IMR-90 (cell line): ENCODE data around the gene PHF21A. TPM values are rescaled to one million over a fixed set of nuclear protein-coding genes. Genes with fewer than 3 reads are reported as not detected.

ENCODE experiments used
- ATAC-seq: fragments of 200-7000 bp; cut with Tn5 transposase; 2 replicates; pipeline ENCODE4 v1.9.1; 2020; ENCODE audit warnings: low read depth, mild to moderate bottlenecking, moderate library complexity
- BruUV-seq: library from RNA; stranded (reverse); fragments of 400-500 nt; replicated peaks from 2 replicates; lab custom pipeline; 2021; lab: Mats Ljungman, UMichigan
- CTCF ChIA-PET: fragments of 300-600 bp; formaldehyde crosslinking; extraction: SDS; loops from one replicate; lab custom pipeline; 2021; ENCODE audit warnings: antibody characterized with exemption; lab: Yijun Ruan, JAX
- POLR2A ChIA-PET: fragments of 300-600 bp; sonication (Branson Sonifier 250); formaldehyde crosslinking; loops from one replicate; lab custom pipeline; 2022; ENCODE audit warnings: antibody characterized with exemption; ENCODE audit not compliant: unreplicated experiment; lab: Charles Lee
- DNase-seq: peaks from one replicate; pipeline ENCODE4 v3.0.0; 2013
- H2AFZ ChIP-seq: replicated peaks from 2 replicates; pipeline ENCODE3; 2013; ENCODE audit warnings: low read length, mild to moderate bottlenecking; ENCODE audit not compliant: poor library complexity
- H2AK5ac ChIP-seq: 2 replicates; pipeline ENCODE4 v1.6.1; 2013; ENCODE audit warnings: low read depth, low read length, inconsistent platforms
- H2AK9ac ChIP-seq: replicated peaks from 2 replicates; pipeline ENCODE3; 2013; ENCODE audit warnings: mild to moderate bottlenecking, low read depth, low read length, moderate library complexity; ENCODE audit not compliant: poor library complexity
- H2BK120ac ChIP-seq: 2 replicates; pipeline ENCODE4 v1.6.1; 2013; ENCODE audit warnings: low read depth, low read length, inconsistent platforms
- H2BK15ac ChIP-seq: 3 replicates; pipeline ENCODE4 v1.6.1; 2013; ENCODE audit warnings: low read depth, low read length, inconsistent platforms
- H2BK20ac ChIP-seq: 2 replicates; pipeline ENCODE4 v1.6.1; 2013; ENCODE audit warnings: low read depth, mild to moderate bottlenecking, inconsistent platforms, low read length, moderate library complexity
- H2BK5ac ChIP-seq: 2 replicates; pipeline ENCODE4 v1.6.1; 2013; ENCODE audit warnings: mild to moderate bottlenecking, low read depth, low read length, inconsistent platforms; ENCODE audit not compliant: poor library complexity, severe bottlenecking
- H3K14ac ChIP-seq: replicated peaks from 2 replicates; pipeline ENCODE4 v1.6.1; 2013; ENCODE audit warnings: low read depth, low read length, inconsistent platforms
- H3K18ac ChIP-seq: 2 replicates; pipeline ENCODE4 v1.6.1; 2013; ENCODE audit warnings: low read depth, low read length, control low read depth
- H3K23ac ChIP-seq: 2 replicates; pipeline ENCODE4 v1.6.1; 2013; ENCODE audit warnings: low read depth, low read length, inconsistent platforms
- H3K27ac ChIP-seq: 2 replicates; pipeline ENCODE4 v1.5.1; 2013; ENCODE audit warnings: mild to moderate bottlenecking, control low read depth, low read length; ENCODE audit not compliant: insufficient read depth
- H3K27me3 ChIP-seq: 2 replicates; pipeline ENCODE4 v1.6.1; 2013; ENCODE audit warnings: low read length; ENCODE audit not compliant: control insufficient read depth, insufficient read depth
- H3K36me3 ChIP-seq: 2 replicates; pipeline ENCODE4 v1.6.1; 2013; ENCODE audit warnings: low read length, mixed read lengths; ENCODE audit not compliant: control insufficient read depth, insufficient read depth
- H3K4ac ChIP-seq: 2 replicates; pipeline ENCODE4 v1.6.1; 2013; ENCODE audit warnings: low read depth, low read length, inconsistent platforms
- H3K4me1 ChIP-seq: 2 replicates; pipeline ENCODE4 v1.6.1; 2013; ENCODE audit warnings: low read length, mixed read lengths; ENCODE audit not compliant: control insufficient read depth, insufficient read depth
- H3K4me2 ChIP-seq: 2 replicates; pipeline ENCODE4 v1.6.1; 2013; ENCODE audit warnings: low read depth, mild to moderate bottlenecking, control low read depth, low read length, moderate library complexity
- H3K4me3 ChIP-seq: 2 replicates; pipeline ENCODE4 v1.5.1; 2013; ENCODE audit warnings: low read depth, mild to moderate bottlenecking, control low read depth, low read length, moderate library complexity; ENCODE audit not compliant: insufficient read depth
- H3K56ac ChIP-seq: 2 replicates; pipeline ENCODE4 v1.6.1; 2013; ENCODE audit warnings: low read length, inconsistent platforms; ENCODE audit not compliant: insufficient read depth; ENCODE audit errors: extremely low read depth
- H3K79me1 ChIP-seq, 2 experiments: 2 replicates each; pipeline ENCODE4 v1.6.1; 2013; ENCODE audit warnings: low read length in 2 of 2, inconsistent platforms in 1 of 2, low read depth in 1 of 2
- H3K9ac ChIP-seq: 2 replicates; pipeline ENCODE4 v1.6.1; 2013; ENCODE audit warnings: low read depth, low read length, control low read depth
- H3K9me1 ChIP-seq: 2 replicates; pipeline ENCODE4 v1.6.1; 2013; ENCODE audit warnings: low read length, inconsistent platforms; ENCODE audit not compliant: insufficient read depth
- H3K9me3 ChIP-seq: 2 replicates; pipeline ENCODE4 v1.6.1; 2013; ENCODE audit warnings: low read length; ENCODE audit not compliant: control insufficient read depth, insufficient read depth
- H4K20me1 ChIP-seq: 2 replicates; pipeline ENCODE4 v1.6.1; 2013; ENCODE audit warnings: low read length, inconsistent platforms; ENCODE audit not compliant: insufficient read depth
- H4K5ac ChIP-seq: 2 replicates; pipeline ENCODE4 v1.6.1; 2013; ENCODE audit warnings: mild to moderate bottlenecking, low read depth, low read length, control low read depth
- H4K8ac ChIP-seq, 2 experiments: 2 replicates each; pipeline ENCODE4 v1.6.1; 2013; ENCODE audit warnings: low read depth in 2 of 2, low read length in 2 of 2, control low read depth in 1 of 2, inconsistent platforms in 1 of 2
- H4K91ac ChIP-seq: 2 replicates; pipeline ENCODE4 v1.6.1; 2013; ENCODE audit warnings: low read depth, low read length, inconsistent platforms; ENCODE audit not compliant: insufficient read depth
- BHLHE40 ChIP-seq: fragments of 150-350 bp; IDR thresholded peaks from 2 replicates; pipeline ENCODE4 v1.6.1; 2016; ENCODE audit warnings: mild to moderate bottlenecking, low read depth, low read length
- CEBPB ChIP-seq: IDR thresholded peaks from 2 replicates; pipeline ENCODE4 v1.6.1; 2012; ENCODE audit warnings: low read depth, low read length, improper control_type of control experiment
- CHD1 ChIP-seq: IDR thresholded peaks from 2 replicates; pipeline ENCODE4 v1.6.1; 2012; ENCODE audit warnings: low read depth, low read length, improper control_type of control experiment
- CTCF ChIP-seq: conservative IDR thresholded peaks from 2 replicates; pipeline ENCODE4 v1.5.1; 2012; ENCODE audit warnings: mild to moderate bottlenecking, low read depth, low read length, improper control_type of control experiment
- ELK1 ChIP-seq: fragments of 150-350 bp; IDR thresholded peaks from 2 replicates; pipeline ENCODE4 v1.6.1; 2016; ENCODE audit warnings: low read depth, mild to moderate bottlenecking, low read length, moderate library complexity, borderline replicate concordance
- FOS ChIP-seq: fragments of 150-350 bp; IDR thresholded peaks from 2 replicates; pipeline ENCODE4 v1.6.1; 2016; ENCODE audit warnings: low read depth, low read length
- MAFK ChIP-seq: IDR thresholded peaks from 2 replicates; pipeline ENCODE4 v1.6.1; 2012; ENCODE audit warnings: low read depth, low read length, improper control_type of control experiment
- MAZ ChIP-seq: IDR thresholded peaks from 2 replicates; pipeline ENCODE4 v1.6.1; 2012; ENCODE audit warnings: low read depth, mild to moderate bottlenecking, low read length, improper control_type of control experiment, moderate library complexity, borderline replicate concordance
- MXI1 ChIP-seq: IDR thresholded peaks from 2 replicates; pipeline ENCODE4 v1.6.1; 2012; ENCODE audit warnings: low read depth, mild to moderate bottlenecking, low read length, moderate library complexity, borderline replicate concordance
- NFE2L2 ChIP-seq: fragments of 150-350 bp; IDR thresholded peaks from 2 replicates; pipeline ENCODE4 v1.6.1; 2016; ENCODE audit warnings: low read depth, mild to moderate bottlenecking, low read length
- POLR2A ChIP-seq: IDR thresholded peaks from 2 replicates; pipeline ENCODE4 v1.6.1; 2012; ENCODE audit warnings: mild to moderate bottlenecking, low read depth, low read length
- RAD21 ChIP-seq: IDR thresholded peaks from 2 replicates; pipeline ENCODE4 v1.6.1; 2012; ENCODE audit warnings: low read length, improper control_type of control experiment
- RCOR1 ChIP-seq: IDR thresholded peaks from 2 replicates; pipeline ENCODE4 v1.6.1; 2012; ENCODE audit warnings: mild to moderate bottlenecking, low read length, improper control_type of control experiment; ENCODE audit not compliant: insufficient replicate concordance
- RFX5 ChIP-seq: IDR thresholded peaks from 2 replicates; pipeline ENCODE4 v1.8.0; 2012; ENCODE audit warnings: low read depth, mild to moderate bottlenecking, low read length, moderate library complexity
- SMC3 ChIP-seq: fragments of 150-350 bp; IDR thresholded peaks from 2 replicates; pipeline ENCODE4 v1.6.1; 2016; ENCODE audit warnings: low read depth, mild to moderate bottlenecking, antibody characterized with exemption, low read length, moderate library complexity
- USF2 ChIP-seq: fragments of 150-350 bp; IDR thresholded peaks from 2 replicates; pipeline ENCODE4 v1.6.1; 2017; ENCODE audit warnings: mild to moderate bottlenecking, antibody characterized with exemption, low read length, low read depth
- WGBS, 2 experiments: methylation state at CpG; one replicate each; pipeline versions ENCODE4 v1.1.5 to v1.1.7; 2013; ENCODE audit warnings: missing lambda C conversion rate in 2 of 2; ENCODE audit not compliant: insufficient read length in 1 of 2; ENCODE audit errors: extremely low coverage in 2 of 2; 5-methylcytosine and 5-hydroxymethylcytosine counted together
- dilution Hi-C: fragments of 300-500 bp; cut with HindIII; formaldehyde crosslinking; loops from one replicate; pipeline ENCODE4 v1.14.3; 2018; ENCODE audit warnings: low sequenced_read_pairs; ENCODE audit not compliant: unreplicated experiment
- in situ Hi-C: fragments of 300-500 bp; cut with MboI; formaldehyde crosslinking; loops from 3 replicates; pipeline ENCODE4 v1.14.3; 2019; ENCODE audit warnings: low sequenced_read_pairs, inconsistent platforms, mixed read lengths
- intact Hi-C: fragments of 100-400 bp; cut with micrococcal nuclease; formaldehyde crosslinking; loops from 2 replicates; pipeline ENCODE4 v1.10.0; 2022
- polyA plus RNA-seq, 3 experiments: library from polyadenylated mRNA; depleted of rRNA; stranded (reverse); fragments of >200 nt; gene quantifications; 2 replicates each; pipeline ENCODE4 v1.2.3, GENCODE V29; 2012; ENCODE audit warnings: low replicate concordance in 1 of 3
- total RNA-seq: library from RNA; depleted of rRNA; stranded (reverse); fragments of >200 nt; gene quantifications from 2 replicates; pipeline ENCODE4 v1.2.3, GENCODE V29; 2012

Gene PHF21A
- total and polyA plus RNA-seq, 2 of the 4 experiments (the other 2 are of a cell fraction), result 9.0 to 20.6 TPM

GRCh38 chr11:45889966-45890365 is 231.3 kb downstream of the PHF21A start:
- Histone ChIP-seq H2AK9ac (no peak overlapping the region), H3K56ac (no peak overlapping the region), H3K9ac (no peak overlapping the region), H3K79me1 (no peaks in the 10 kb centered on the region), H3K27me3 (peaks cover 46% of the 10 kb centered on the region), H2BK20ac (no peak overlapping the region), H2BK5ac (no peak overlapping the region), H3K23ac (no peak overlapping the region), H4K5ac (no peak overlapping the region), H2BK15ac (no peak overlapping the region), H3K14ac (no peak overlapping the region), H2BK120ac (no peak overlapping the region), H2AFZ (no peak overlapping the region), H3K9me1 (no peaks in the 10 kb centered on the region; the same call in 1 of the 2 replicates), H4K20me1 (peaks cover 7% of the 10 kb centered on the region), H3K4ac (no peak overlapping the region), H4K8ac (no peak overlapping the region), H3K18ac (no peak overlapping the region), H3K4me3 (no peak overlapping the region), H3K36me3 (no peaks in the 10 kb centered on the region), H3K27ac (no peak overlapping the region), H3K9me3 (no peaks in the 10 kb centered on the region), H3K4me2 (no peak overlapping the region), H2AK5ac (no peak overlapping the region), H4K91ac (no peak overlapping the region), H3K4me1 (no peaks in the 10 kb centered on the region)
- TF ChIP-seq CHD1 (no peak), SMC3 (no peak), FOS (no peak), RAD21 (no peak), NFE2L2 (no peak), MAFK (no peak), BHLHE40 (no peak), USF2 (no peak), CTCF (no peak), RCOR1 (no peak), MXI1 (no peak), ELK1 (no peak), CEBPB (no peak), POLR2A (no peak), MAZ (no peak), RFX5 (no peak)
- in situ Hi-C loops (no loop called here), intact Hi-C loops (no loop called here), dilution Hi-C loops (no loop called here)
- no TSS peak for BruUV-seq
- ChIA-PET POLR2A (no interaction called here), CTCF (no interaction called here)
- DNase-seq, result no peak
- WGBS, 2 experiments, result 100% methylated on average over 1 of the region's 9 CpGs; no CpG with 5 or more reads in 1 of the 2 experiments
- ATAC-seq, result no peak
